Measurements from ENCODE around the gene PNISR.

The PNISR gene

DNA sequence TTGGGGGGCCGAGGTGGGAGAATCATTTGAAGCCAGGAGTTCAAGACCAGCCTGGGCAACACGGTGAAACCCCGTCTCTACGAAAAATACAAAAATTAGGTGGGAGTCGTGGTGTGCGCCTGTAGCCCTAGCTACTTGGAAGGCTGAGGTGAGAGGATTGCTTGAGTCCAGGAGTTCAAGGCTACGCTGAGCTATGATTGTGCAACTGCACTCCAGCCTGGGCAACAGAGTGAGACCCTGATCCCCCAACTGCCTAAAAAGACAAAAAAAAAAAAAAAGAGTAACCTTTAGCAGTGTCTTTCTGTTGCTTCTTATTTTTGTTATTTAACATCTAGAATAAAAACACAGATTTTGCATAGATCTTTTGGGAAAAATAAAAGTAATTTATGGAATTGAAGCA, 18.0 kb downstream of the PNISR start:
- DNase-seq: no peak

DNA sequence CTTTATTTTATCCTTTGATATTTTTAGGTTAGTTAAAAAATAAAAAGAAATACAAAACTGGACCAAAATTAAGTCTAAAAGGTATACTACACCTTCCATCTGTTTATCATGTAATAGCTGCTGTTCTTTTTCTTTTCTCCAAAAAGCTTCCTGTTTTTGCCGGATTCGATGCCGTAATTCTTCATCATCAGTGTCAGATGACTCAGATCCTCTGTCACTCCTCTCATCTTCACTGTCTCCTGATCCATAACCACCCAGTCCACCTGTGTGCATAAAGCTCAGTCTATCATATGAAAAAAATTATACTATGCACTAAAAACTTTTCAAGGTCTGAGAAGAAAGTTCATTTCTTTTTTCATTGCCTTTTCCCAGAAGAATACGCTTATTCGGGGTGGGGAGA, 22.7 kb downstream of the PNISR start:
- DNase-seq: no peak

GRCh38 chr6:99397287-99397686, 27.8 kb downstream of the PNISR start:
- DNase-seq: no peak

DNA sequence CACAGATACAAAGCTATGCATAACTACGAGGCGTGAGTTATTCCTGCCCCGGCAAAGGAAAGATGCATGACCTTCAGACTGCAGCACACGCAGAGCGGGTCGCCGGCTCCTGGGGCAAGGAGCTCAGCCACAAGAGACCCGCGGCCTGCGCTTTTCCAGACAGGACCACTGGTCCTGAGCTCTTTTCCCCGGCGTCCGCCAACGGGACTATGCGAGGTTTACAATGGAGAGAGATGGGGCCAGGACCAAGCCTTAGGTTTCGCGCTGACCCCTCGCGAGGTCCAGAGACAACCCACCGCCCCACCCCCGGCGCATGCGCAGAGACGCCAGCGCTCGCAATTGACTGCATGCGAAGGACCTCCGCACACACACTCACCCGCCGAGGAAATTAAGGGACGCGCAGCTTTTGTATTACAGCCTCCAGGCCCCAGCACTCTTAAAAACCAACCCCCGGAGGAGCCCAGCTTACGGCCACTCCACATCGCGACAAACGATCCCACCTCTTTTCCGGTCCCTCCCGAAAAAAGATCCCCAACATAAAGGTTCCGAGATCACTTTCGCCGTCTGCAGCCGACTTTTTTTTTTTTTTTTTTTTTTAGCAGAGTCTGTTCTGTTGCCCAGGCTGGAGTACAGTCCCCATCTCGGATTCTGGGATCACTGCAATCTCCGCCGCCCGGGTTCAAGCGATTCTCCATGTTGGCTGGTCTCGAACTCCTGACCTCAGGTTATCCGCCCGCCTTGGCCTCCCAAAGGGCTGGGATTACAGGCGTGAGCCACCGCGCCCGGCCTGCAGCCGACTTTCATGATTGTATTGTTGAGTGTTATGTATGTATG, 31.2 kb downstream of the PNISR start, which contains the start of gene COQ3:
Gene COQ3 (minus strand): TSS at position 498 of the 834 bp plus-strand sequence. CDS start 16 bp downstream, at position 482.
- peak; percentile 73 for DNase-seq

- no peak for DNase-seq
Observed at GRCh38 chr6:99393366-99393697, 31.8 kb downstream of the PNISR start.

DNA sequence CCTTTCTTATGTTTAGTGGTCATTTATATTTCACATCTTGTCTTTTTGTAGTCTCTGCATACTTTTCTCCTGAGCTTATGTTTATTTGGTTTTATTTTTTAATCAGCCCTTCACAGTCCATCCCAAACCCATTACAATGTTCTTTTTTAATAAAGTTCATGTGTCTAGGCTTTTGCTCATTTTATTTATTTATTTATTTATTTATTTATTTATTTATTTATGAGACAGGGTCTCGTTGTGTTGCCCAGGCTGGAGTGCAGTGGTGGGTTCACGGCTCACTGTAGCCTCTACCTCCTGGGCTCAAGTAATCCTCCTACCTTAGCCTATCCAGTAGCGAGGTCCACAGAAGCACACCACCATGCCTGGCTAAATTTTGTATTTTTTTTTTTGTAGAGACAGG, 34.2 kb downstream of the PNISR start:
- no peak for DNase-seq

GRCh38 chr6:99384507-99384906, 40.6 kb downstream of the PNISR start:
- no peak for DNase-seq

GRCh38 chr6:99378636-99379035, 46.5 kb downstream of the PNISR start:
- no peak for DNase-seq

- DNase-seq: no peak
Observed at GRCh38 chr6:99369533-99369932, 55.6 kb downstream of the PNISR start.

DNA sequence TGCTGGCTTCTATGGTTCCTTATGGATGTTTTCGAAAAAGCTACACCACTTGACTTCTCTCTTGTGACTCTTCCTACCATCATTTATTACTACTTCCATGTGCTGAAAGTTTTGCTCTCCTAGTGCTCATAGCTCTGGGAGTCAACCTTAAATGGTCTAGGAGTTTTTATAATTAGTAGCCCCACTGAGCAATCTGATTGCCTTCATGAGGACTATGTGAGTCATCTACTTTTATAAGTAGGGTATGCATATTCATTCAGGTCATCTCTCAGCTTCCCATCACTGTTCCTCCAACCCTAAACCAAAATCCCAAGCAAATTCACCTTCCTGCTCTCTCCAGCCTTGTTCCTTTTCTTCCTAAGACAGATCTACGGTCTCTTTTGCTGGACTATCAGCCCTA, 58.3 kb downstream of the PNISR start:
- DNase-seq: no peak

- no peak for DNase-seq
Observed at GRCh38 chr6:99364026-99364425, 61.1 kb downstream of the PNISR start.

GRCh38 chr6:99362678-99363268, 62.3 kb downstream of the PNISR start:
- peak; percentile 13 for DNase-seq

- no peak for DNase-seq
Observed at GRCh38 chr6:99359800-99360199, 65.3 kb downstream of the PNISR start.

- no peak for DNase-seq
Observed at GRCh38 chr6:99356641-99357040, 68.5 kb downstream of the PNISR start.

DNA sequence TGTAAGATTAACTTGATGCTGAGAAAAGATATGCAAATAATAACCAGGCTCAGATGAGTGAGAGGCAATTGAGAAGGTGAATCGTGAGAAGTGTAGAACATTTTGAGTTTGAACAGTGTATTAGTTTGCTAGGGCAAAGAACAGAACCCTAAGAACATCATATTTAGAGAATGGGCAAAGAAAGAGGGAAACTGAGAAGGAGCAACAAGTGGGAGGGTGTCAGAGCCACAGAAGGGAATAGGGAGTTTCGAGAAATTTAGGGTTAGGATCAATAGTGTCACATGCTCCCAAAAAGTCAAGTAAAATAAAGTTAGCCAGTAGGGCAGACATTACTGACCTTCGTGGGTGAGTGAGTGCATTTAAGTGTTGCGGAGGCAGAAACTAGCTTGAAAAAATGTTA, 70.1 kb downstream of the PNISR start:
- DNase-seq: no peak

DNA sequence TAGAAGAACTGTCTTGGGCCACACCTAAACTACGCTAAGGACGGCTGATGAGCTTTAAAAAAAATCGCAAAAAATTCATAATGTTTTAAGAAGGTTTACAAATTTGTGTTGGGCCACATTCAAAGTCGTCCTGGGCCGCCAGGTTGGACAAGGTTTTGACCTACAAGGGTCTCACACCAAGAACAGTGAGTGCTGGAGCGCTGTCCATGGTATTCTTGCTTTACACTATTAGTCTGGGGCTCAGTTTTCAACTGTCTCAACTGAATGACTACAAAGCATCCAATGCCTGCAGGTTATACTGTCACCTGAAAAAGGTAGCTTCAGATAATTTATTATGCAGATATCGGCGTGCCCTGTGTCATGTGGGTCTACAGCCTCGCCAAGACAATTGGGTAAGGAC, 72.0 kb downstream of the PNISR start:
- no peak for DNase-seq

DNA sequence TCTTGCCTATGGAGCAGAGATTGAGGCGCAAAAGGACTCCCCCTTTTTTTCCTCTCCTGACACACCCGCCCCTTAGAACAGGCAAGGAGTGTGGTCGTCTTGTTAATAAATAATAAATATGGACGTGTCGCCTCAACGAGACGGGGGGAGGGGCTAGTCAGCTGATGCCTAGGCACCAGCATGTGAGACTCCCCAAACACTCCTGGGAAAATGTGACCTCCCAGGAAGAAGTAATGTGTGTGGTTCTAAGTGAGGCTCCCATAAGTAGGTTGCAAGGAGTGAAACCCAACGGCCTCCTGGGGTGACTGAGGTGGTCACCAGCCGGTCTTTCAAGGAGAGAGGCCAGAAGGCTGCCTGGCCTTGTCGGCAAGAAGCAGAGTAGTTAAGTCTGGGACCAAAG, 74.5 kb downstream of the PNISR start:
- DNase-seq: no peak

GRCh38 chr6:99349171-99350141, 75.7 kb downstream of the PNISR start, which contains the start of gene FAXC:
TSS of gene FAXC (minus strand) at chr6:99349674. CDS start at chr6:99349372, 302 bp downstream.
- peak; percentile 12 for DNase-seq

DNA sequence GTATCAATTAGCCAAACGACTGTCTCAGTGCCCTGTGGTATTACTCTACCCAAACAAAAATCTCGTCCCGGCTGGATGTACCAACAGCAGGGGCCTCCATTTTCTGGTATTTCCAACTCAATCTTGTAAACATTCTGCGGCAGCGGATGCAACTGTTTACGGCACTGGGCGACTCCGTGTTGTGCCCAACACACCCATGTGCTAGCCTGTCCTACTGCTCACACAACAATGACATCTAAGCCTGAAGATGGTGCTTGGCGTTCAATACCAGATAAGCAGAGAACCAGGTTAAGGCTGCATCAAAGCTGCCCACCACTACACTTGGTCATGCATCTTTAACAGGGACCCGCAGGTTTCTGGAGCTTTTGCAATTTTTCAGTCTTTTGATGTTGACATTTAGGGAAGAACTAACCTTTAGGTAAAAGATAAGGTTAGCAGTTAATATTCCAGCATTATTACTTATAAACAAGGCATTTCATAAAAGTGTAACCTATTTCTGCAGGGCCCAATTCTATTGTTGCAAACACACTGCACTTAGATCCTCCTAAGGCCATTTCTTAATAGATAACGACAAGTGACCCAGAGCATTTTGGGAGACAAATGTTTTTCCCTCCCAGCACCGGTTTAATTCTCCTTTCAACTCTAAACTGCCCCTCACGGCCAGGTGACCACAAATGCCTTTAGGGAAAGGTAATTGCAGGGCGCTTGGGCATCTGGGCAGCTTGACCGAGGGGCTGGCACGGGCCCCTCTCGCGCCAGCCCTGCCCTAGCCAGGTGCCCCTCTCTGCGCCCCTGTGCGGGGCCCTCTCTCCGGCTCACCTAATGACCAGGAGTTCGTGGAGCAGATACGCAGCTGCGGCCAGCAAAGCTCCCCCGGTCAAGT, 76.6 kb downstream of the PNISR start:
- no peak for DNase-seq
